ENCODE results near the gene FNIP1.

Gene FNIP1

GRCh38 chr5:131818001-131818724 lies 21.3 kb upstream of the FNIP1 start:
- CTCF ChIA-PET: no interaction called here
- POLR2A ChIA-PET: no interaction called here
- DNase-seq (ENCODE audit: extremely low spot score): no peak

GRCh38 chr5:131814990-131815389 lies 18.2 kb upstream of the FNIP1 start:
- ChIA-PET POLR2A (no interaction called here), CTCF (no interaction called here)
- TF ChIP-seq ELF4 (IDR thresholded peaks at IDR 0.05) (no peak), LEF1 (IDR thresholded peaks at IDR 0.05; ENCODE audit: borderline replicate concordance) (no peak), FOXA1 (IDR thresholded peaks at IDR 0.05) (no peak), BHLHE40 (IDR thresholded peaks at IDR 0.05; ENCODE audit: borderline replicate concordance) (no peak), HDGF (IDR thresholded peaks at IDR 0.05; ENCODE audit: borderline replicate concordance) (no peak), NFRKB (IDR thresholded peaks at IDR 0.05) (no peak), TARDBP (IDR thresholded peaks at IDR 0.05) (no peak), FOXK2 (IDR thresholded peaks at IDR 0.05) (no peak), PKNOX1 (IDR thresholded peaks at IDR 0.05) (no peak), FOXM1 (IDR thresholded peaks at IDR 0.05; ENCODE audit: borderline replicate concordance) (no peak), L3MBTL2 (conservative IDR thresholded peaks at IDR 0.05) (no peak), ARNT (IDR thresholded peaks at IDR 0.05) (no peak), ZNF384 (IDR thresholded peaks at IDR 0.05) (no peak), CTBP1 (IDR thresholded peaks at IDR 0.05; ENCODE audit: borderline replicate concordance) (no peak), SUZ12 (IDR thresholded peaks at IDR 0.05) (no peak), SP1 (IDR thresholded peaks at IDR 0.05) (no peak)
- no peak for DNase-seq (ENCODE audit: extremely low spot score)

More at GRCh38 chr5:131818001-131818724, 21.3 kb upstream of the FNIP1 start:
- no peak for TF ChIP-seq ARNT (IDR thresholded peaks at IDR 0.05)

- CTCF ChIA-PET: no interaction called here
- TF ChIP-seq HDGF (IDR thresholded peaks at IDR 0.05; ENCODE audit: borderline replicate concordance): no peak
- POLR2A ChIA-PET: no interaction called here
Observed at GRCh38 chr5:131812371-131813160, 15.7 kb upstream of the FNIP1 start.

DNA sequence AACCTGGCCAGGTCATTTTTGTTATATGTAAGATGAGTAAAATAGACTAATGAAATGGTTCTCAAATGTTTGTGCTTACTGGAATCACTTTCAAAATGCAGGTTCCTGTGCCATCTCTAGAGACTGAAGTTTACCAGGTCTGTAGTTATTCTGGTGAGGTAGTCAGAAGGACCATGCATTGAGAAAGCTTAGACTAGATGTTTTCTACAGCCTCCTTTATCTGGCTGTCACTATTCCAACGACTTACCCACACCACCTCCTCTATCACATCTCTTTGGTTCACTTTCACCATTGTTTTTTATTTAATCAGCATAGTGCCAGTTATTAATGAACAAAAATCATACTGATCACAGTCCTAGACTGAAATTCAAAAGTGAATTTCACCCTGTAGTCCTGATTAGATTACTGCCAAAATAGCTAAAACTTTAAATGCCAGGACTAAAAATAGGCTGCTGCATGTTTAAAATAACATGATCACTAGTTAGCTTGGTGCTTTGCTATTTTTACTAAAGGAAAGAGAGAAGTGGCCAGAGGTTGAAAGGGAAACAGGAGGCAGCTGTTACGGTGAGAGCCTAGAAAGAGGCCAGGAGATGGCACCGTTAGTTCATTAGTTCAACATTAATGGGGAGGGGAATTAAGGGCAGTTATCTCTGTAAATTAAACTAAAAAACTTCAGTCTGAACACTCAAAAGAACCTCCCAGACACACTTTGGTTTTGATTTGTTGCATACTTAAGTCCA lies 13.9 kb upstream of the FNIP1 start:
- ChIA-PET CTCF (interaction anchor here (1.1 to 1.4 kb wide), 2 partner anchors 186 to 199 kb away, joined by 3 to 9 read pairs; no protein-coding TSS in a partner anchor), POLR2A (interaction anchor here (2.2 kb wide), 1 partner anchor 14 kb away, joined by 12 read pairs; the partner anchor contains the start of gene FNIP1)
- DNase-seq (ENCODE audit: extremely low spot score): peak; percentile 12
- TF ChIP-seq HDGF (IDR thresholded peaks at IDR 0.05; ENCODE audit: borderline replicate concordance): no peak
- no peak for TF ChIP-seq BHLHE40 (IDR thresholded peaks at IDR 0.05; ENCODE audit: borderline replicate concordance)
- TF ChIP-seq FOXK2 (IDR thresholded peaks at IDR 0.05): no peak
- TF ChIP-seq PKNOX1 (IDR thresholded peaks at IDR 0.05): no peak
- TF ChIP-seq LEF1 (IDR thresholded peaks at IDR 0.05; ENCODE audit: borderline replicate concordance): no peak
- TF ChIP-seq ELF4 (IDR thresholded peaks at IDR 0.05): no peak
- no peak for TF ChIP-seq TARDBP (IDR thresholded peaks at IDR 0.05)

More at GRCh38 chr5:131812371-131813160, 15.7 kb upstream of the FNIP1 start:
- DNase-seq (ENCODE audit: extremely low spot score): no peak

DNA sequence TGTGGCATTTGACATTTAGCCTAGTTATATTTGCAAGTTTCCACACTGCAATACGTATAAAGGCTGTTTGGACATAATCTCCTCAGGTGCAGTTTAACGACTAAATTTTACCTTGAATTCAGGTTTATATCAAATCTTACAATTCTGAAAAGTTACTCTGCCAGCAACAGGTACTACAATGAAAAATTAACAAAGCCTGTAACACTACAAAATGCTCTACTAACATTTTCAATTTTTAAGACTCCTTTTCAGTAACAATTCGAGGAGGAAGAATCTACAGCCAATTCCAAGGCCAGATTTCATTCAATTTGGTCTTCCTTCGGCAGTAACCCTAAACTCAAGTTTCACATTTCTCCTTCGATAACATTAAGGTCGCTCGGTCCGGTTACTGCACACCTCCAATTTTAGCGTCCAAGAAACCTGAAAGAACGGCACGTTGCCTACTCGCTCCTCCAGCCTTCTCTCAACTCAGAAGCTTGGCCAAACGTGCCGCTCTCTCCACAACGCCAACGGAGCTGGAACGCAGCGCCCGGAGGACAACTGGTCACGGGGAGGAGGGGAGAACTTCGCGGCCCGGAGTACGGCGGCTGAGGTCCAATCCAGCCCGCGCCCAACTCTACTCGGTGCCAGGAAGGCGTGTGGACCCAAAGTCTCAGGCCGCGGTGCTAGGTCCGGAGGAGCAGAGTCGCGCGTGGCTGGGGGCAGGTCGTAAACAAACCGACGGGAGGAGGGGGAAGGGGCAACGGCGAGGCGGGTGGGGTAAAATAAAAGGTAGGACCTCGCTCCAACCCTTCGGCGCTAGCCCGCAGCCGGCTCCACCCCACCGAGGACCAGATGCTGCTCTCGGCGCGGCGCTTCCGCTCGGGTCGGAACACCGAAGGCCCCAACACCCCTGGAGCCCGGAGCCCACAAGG lies 681 bp downstream of the FNIP1 start:
- ChIA-PET CTCF (no interaction called here), POLR2A (interaction anchor here (1.0 to 2.7 kb wide), 6 partner anchors 9 to 215 kb away, joined by 3 to 17 read pairs (median 4); partner anchors contain the start of gene ACSL6)

GRCh38 chr5:131795228-131795627 lies 1.6 kb downstream of the FNIP1 start:
- no peak for DNase-seq (ENCODE audit: extremely low spot score)
- CTCF ChIA-PET: no interaction called here
- TF ChIP-seq LEF1 (IDR thresholded peaks at IDR 0.05; ENCODE audit: borderline replicate concordance) (no peak), NFRKB (IDR thresholded peaks at IDR 0.05) (no peak), TARDBP (IDR thresholded peaks at IDR 0.05) (no peak), L3MBTL2 (conservative IDR thresholded peaks at IDR 0.05) (no peak), ELF4 (IDR thresholded peaks at IDR 0.05) (no peak), SUZ12 (IDR thresholded peaks at IDR 0.05) (no peak), ARNT (IDR thresholded peaks at IDR 0.05) (no peak), BHLHE40 (IDR thresholded peaks at IDR 0.05; ENCODE audit: borderline replicate concordance) (no peak), FOXK2 (IDR thresholded peaks at IDR 0.05) (no peak)
- POLR2A ChIA-PET: no interaction called here

More for the DNA sequence above, 681 bp downstream of the FNIP1 start:
- peak; percentile 41 for DNase-seq (ENCODE audit: extremely low spot score)
- TF ChIP-seq HDGF (IDR thresholded peaks at IDR 0.05; ENCODE audit: borderline replicate concordance) (no peak), FOXM1 (IDR thresholded peaks at IDR 0.05; ENCODE audit: borderline replicate concordance) (no peak), NFRKB (IDR thresholded peaks at IDR 0.05) (no peak), FOXK2 (IDR thresholded peaks at IDR 0.05) (no peak), TARDBP (IDR thresholded peaks at IDR 0.05) (no peak)

Data from HEK293T (cell line).